ENCODE results near the gene INSR. TPM values are rescaled to one million over a fixed set of nuclear protein-coding genes. Genes with fewer than 3 reads are reported as not detected.

Gene INSR
- total RNA-seq, 1 donor from 2014 or later, result 3.2 TPM

GRCh38 chr19:7188698-7189629 lies 105.2 kb downstream of the INSR start:
- Mint-ChIP-seq H3K36me3 (ENCODE audit: low read depth) (no peaks in the 10 kb centered on the region), H3K9me3 (no peaks in the 10 kb centered on the region), H3K4me1 (peaks cover 16% of the 10 kb centered on the region), H3K4me3 (no peak overlapping the region), H3K27me3 (no peaks in the 10 kb centered on the region), H3K27ac (no peak overlapping the region)
- no peak for ATAC-seq (ENCODE audit: low read depth)
- intact Hi-C loops (cut with micrococcal nuclease), result no loop called here
- ChIA-PET POLR2A (no interaction called here), CTCF (no interaction called here)
- TF ChIP-seq CTCF (IDR thresholded peaks at IDR 0.05), result no peak
- DNase-seq, result no peak

DNA sequence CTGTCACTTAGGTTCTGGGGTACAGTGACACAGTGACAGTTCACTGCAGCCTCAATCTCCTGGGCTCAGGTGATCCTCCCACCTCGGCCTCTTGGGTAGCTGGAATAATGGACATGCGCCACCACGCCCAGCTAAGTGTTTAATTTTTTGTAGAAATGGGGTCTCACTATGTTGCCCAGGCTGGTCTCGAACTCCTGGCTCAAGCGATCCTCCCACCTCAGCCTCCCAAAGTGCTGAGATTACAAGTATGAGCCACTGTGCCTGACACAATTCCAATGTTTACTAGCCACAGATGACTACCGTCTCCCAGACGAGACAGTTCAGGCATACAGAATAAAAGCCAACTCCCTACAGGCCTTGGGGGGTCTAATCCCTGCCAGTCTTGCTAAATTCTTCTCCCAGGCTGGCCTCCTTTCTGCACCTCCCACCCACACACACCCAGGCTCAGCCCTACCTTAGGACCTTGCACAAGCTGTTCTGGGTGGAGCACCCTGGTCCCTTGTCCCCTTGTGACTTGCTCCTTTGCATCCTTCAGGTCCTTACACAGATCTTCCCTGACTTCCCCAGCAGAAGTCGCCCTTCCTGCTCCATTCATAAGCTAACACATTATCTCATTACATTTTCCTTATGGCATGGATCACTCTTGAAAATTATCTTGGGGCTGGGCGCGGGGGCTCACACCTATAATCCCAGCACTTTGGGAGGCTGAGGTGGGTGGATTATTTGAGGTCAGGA lies 106.4 kb downstream of the INSR start:
- Mint-ChIP-seq H3K4me3 (no peak overlapping the region), H3K27me3 (no peaks in the 10 kb centered on the region), H3K36me3 (ENCODE audit: low read depth) (no peaks in the 10 kb centered on the region), H3K4me1 (peaks cover 24% of the 10 kb centered on the region), H3K27ac (no peak overlapping the region), H3K9me3 (no peaks in the 10 kb centered on the region)
- CTCF ChIA-PET, result no interaction called here
- DNase-seq (no peak), ATAC-seq (ENCODE audit: low read depth) (no peak)
- TF ChIP-seq CTCF (IDR thresholded peaks at IDR 0.05), result no peak
- intact Hi-C loops (cut with micrococcal nuclease), result no loop called here
- POLR2A ChIA-PET, result no interaction called here

DNA sequence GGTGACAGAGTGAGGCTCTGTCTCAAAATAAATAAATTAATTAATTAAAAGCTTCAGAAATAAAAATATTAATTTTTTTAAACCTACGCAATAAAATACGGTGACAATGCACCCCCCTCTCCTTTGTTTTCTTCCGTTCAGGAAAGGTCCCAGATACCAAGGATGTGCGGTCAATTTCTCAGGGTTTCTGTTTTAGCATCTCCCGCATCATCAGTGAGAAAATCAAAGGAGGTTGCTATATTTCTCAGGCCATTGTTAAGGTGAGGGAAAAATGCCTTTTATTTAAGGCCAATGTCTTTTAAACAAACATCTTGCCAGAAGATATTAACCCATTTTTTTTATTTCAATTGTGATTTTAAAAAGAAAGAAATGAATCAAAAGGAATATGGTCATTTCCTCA lies 111.7 kb downstream of the INSR start:
- Mint-ChIP-seq H3K4me3 (no peak overlapping the region), H3K4me1 (peaks cover 53% of the 10 kb centered on the region), H3K27me3 (no peaks in the 10 kb centered on the region), H3K27ac (peak overlapping the region; percentile 87), H3K9me3 (no peaks in the 10 kb centered on the region), H3K36me3 (ENCODE audit: low read depth) (no peaks in the 10 kb centered on the region)
- DNase-seq (no peak), ATAC-seq (ENCODE audit: low read depth) (no peak)
- TF ChIP-seq CTCF (IDR thresholded peaks at IDR 0.05), result no peak
- intact Hi-C loops (cut with micrococcal nuclease), result no loop called here
- ChIA-PET POLR2A (interaction anchor here (1.0 to 1.5 kb wide), 4 partner anchors 14 to 166 kb away, joined by 4 to 7 read pairs (median 6); partner anchors contain the start of gene ARHGEF18), CTCF (interaction anchor here (1.0 kb wide), 1 partner anchor 12 kb away, joined by 3 read pairs; no protein-coding TSS in a partner anchor)

- no peak overlapping the region for H3K27ac Mint-ChIP-seq
- POLR2A ChIA-PET, result interaction anchor here (0.6 to 0.8 kb wide), 3 partner anchors 17 to 31 kb away, joined by 3 to 8 read pairs (median 3); no protein-coding TSS in a partner anchor
Observed at GRCh38 chr19:7179917-7180306, 114.3 kb downstream of the INSR start.

More at GRCh38 chr19:7179917-7180306, 114.3 kb downstream of the INSR start:
- CTCF ChIA-PET, result interaction anchor here (0.7 to 1.2 kb wide), 3 partner anchors 29 to 164 kb away, joined by 3 read pairs; no protein-coding TSS in a partner anchor
- Mint-ChIP-seq H3K36me3 (ENCODE audit: low read depth) (no peaks in the 10 kb centered on the region), H3K27me3 (peaks cover 2% of the 10 kb centered on the region), H3K9me3 (no peaks in the 10 kb centered on the region), H3K4me3 (no peak overlapping the region), H3K4me1 (peaks cover 47% of the 10 kb centered on the region)
- TF ChIP-seq CTCF (IDR thresholded peaks at IDR 0.05), result no peak
- DNase-seq, result no peak
- ATAC-seq (ENCODE audit: low read depth), result no peak
- intact Hi-C loops (cut with micrococcal nuclease), result loop anchor here (1.0 kb wide), 1 partner anchor 17 kb away; no protein-coding TSS in a partner anchor

Measured in activated B cell treated with CpG ODN at 0.5 μM for 24 hours (primary cell).